Hematopoietic multipotent progenitor cell (in vitro differentiated cells): Measurements from ENCODE around the gene ZNF587. TPM values are rescaled to one million over a fixed set of nuclear protein-coding genes. Genes with fewer than 3 reads are reported as not detected.
"Not testable (repeated sequence)": the region's sequence is repeated elsewhere in the genome, so short reads cannot be mapped to it uniquely, and the experiment has no call there.

Source experiments
- DNase-seq, 3 donors: peaks; one replicate each; pipeline ENCODE4 v3.0.0-alpha.2; 2011 to 2015; ENCODE audit warnings: low read depth in 2 of 3, low spot score in 2 of 3
- total RNA-seq: library from RNA; depleted of rRNA; stranded (reverse); fragments of >200 nt; gene quantifications from one replicate; pipeline ENCODE4 v1.2.3, GENCODE V29; 2012

ZNF587 gene
- total RNA-seq, 1 donor: 23.4 TPM

GRCh38 chr19:57821501-57821900, 28.2 kb upstream of the ZNF587 start:
- DNase-seq: not testable (repeated sequence)

- not testable (repeated sequence) for DNase-seq
These were observed 26.5 kb upstream of the ZNF587 start for GRCh38 chr19:57823155-57823554.

- DNase-seq: not testable (repeated sequence)
These were observed 26.1 kb upstream of the ZNF587 start for GRCh38 chr19:57823608-57824007.

GRCh38 chr19:57825511-57825910, 24.1 kb upstream of the ZNF587 start:
- no peak for DNase-seq

GRCh38 chr19:57829316-57829715, 20.3 kb upstream of the ZNF587 start:
- no peak for DNase-seq

GRCh38 chr19:57830071-57830602, 19.5 kb upstream of the ZNF587 start, which contains the start of gene ZNF587B:
Gene ZNF587B (plus strand): TSS chr19:57830299. CDS start chr19:57830529, 230 bp downstream.
- DNase-seq: peak in 1 of 3 donors; percentile 40

GRCh38 chr19:57836991-57837390, 12.7 kb upstream of the ZNF587 start:
- DNase-seq: not testable (repeated sequence)

GRCh38 chr19:57838622-57839191, 11.0 kb upstream of the ZNF587 start:
- DNase-seq: not testable (repeated sequence)

GRCh38 chr19:57841122-57841763, 8.4 kb upstream of the ZNF587 start:
- DNase-seq: no peak

GRCh38 chr19:57847164-57847563, 2.5 kb upstream of the ZNF587 start:
- not testable (repeated sequence) for DNase-seq

- DNase-seq: not testable (repeated sequence)
These were observed 445 bp upstream of the ZNF587 start for GRCh38 chr19:57849162-57849665.

- no peak for DNase-seq
These were observed 926 bp downstream of the ZNF587 start for GRCh38 chr19:57850553-57851017.

GRCh38 chr19:57851812-57852603, 2.3 kb downstream of the ZNF587 start:
- not testable (repeated sequence) for DNase-seq

- DNase-seq: not testable (repeated sequence)
These were observed 4.5 kb downstream of the ZNF587 start for GRCh38 chr19:57854117-57854516.

- not testable (repeated sequence) for DNase-seq
These were observed 12.7 kb downstream of the ZNF587 start for GRCh38 chr19:57862351-57862750.

GRCh38 chr19:57867868-57868492, 18.3 kb downstream of the ZNF587 start:
- DNase-seq: no peak

GRCh38 chr19:57869655-57870054, 20.0 kb downstream of the ZNF587 start:
- not testable (repeated sequence) for DNase-seq

GRCh38 chr19:57870225-57870624, 20.6 kb downstream of the ZNF587 start:
- no peak for DNase-seq

GRCh38 chr19:57872450-57872849, 22.8 kb downstream of the ZNF587 start:
- no peak for DNase-seq
